Medulla oblongata (tissue), 1 donor: ENCODE measurements around the gene CUL5.
"Not testable (repeated sequence)": the region's sequence is repeated elsewhere in the genome, so short reads cannot be mapped to it uniquely, and the experiment has no call there.

ENCODE experiments used
- DNase-seq: peaks from one replicate; pipeline ENCODE4 v3.0.0-alpha.2; 2015; ENCODE audit errors: extremely low spot score

Gene CUL5

GRCh38 chr11:108019870-108020540 lies 11.3 kb downstream of the CUL5 start:
- no peak for DNase-seq

- DNase-seq = no peak
Measured at GRCh38 chr11:108025387-108026080, 16.8 kb downstream of the CUL5 start.

GRCh38 chr11:108027057-108027456 lies 18.4 kb downstream of the CUL5 start:
- DNase-seq = no peak

GRCh38 chr11:108028822-108029441 lies 20.2 kb downstream of the CUL5 start:
- DNase-seq = not testable (repeated sequence)

GRCh38 chr11:108031604-108032003 lies 22.9 kb downstream of the CUL5 start:
- not testable (repeated sequence) for DNase-seq

GRCh38 chr11:108032800-108033199 lies 24.1 kb downstream of the CUL5 start:
- no peak for DNase-seq

GRCh38 chr11:108034034-108034433 lies 25.3 kb downstream of the CUL5 start:
- no peak for DNase-seq

- DNase-seq = no peak
Measured at GRCh38 chr11:108034952-108035351, 26.3 kb downstream of the CUL5 start.

- DNase-seq = no peak
Measured at GRCh38 chr11:108035690-108036089, 27.0 kb downstream of the CUL5 start.

GRCh38 chr11:108037211-108037610 lies 28.5 kb downstream of the CUL5 start:
- DNase-seq = no peak

- no peak for DNase-seq
Measured at GRCh38 chr11:108037636-108038035, 28.9 kb downstream of the CUL5 start.

GRCh38 chr11:108048269-108048668 lies 39.6 kb downstream of the CUL5 start:
- DNase-seq = no peak

GRCh38 chr11:108062336-108062735 lies 53.6 kb downstream of the CUL5 start:
- DNase-seq = no peak

GRCh38 chr11:108063410-108063809 lies 54.7 kb downstream of the CUL5 start:
- DNase-seq = no peak

GRCh38 chr11:108069947-108070346 lies 61.2 kb downstream of the CUL5 start:
- DNase-seq = no peak

GRCh38 chr11:108084811-108085210 lies 76.1 kb downstream of the CUL5 start:
- no peak for DNase-seq

- DNase-seq = no peak
Measured at GRCh38 chr11:108085672-108086071, 77.0 kb downstream of the CUL5 start.

GRCh38 chr11:108092134-108092533 lies 83.4 kb downstream of the CUL5 start:
- no peak for DNase-seq

- no peak for DNase-seq
Measured at GRCh38 chr11:108093128-108093904, 84.6 kb downstream of the CUL5 start.

GRCh38 chr11:108097179-108097578 lies 88.5 kb downstream of the CUL5 start:
- no peak for DNase-seq

GRCh38 chr11:108101090-108101775 lies 92.5 kb downstream of the CUL5 start:
- no peak for DNase-seq

- no peak for DNase-seq
Measured at GRCh38 chr11:108111126-108111525, 102.4 kb downstream of the CUL5 start.
